HepG2 (cell line): ENCODE data around the gene CDK5RAP2. TPM values are rescaled to one million over a fixed set of nuclear protein-coding genes. Genes with fewer than 3 reads are reported as not detected.

Experiments
- ATAC-seq: fragments of 200-7000 bp; cut with Tn5 transposase; 3 replicates; pipeline ENCODE4 v1.9.1; 2020; ENCODE audit warnings: mild to moderate bottlenecking, moderate library complexity
- BruUV-seq: library from RNA; stranded (reverse); fragments of 400-500 nt; replicated peaks from 2 replicates; lab custom pipeline; 2021; lab: Mats Ljungman, UMichigan
- CTCF ChIA-PET: fragments of 300-600 bp; formaldehyde crosslinking; extraction: SDS; loops from one replicate; lab custom pipeline; 2021; ENCODE audit warnings: low total read pairs, inconsistent platforms, low intra/inter-chr PET ratio; lab: Yijun Ruan, JAX
- POLR2A ChIA-PET: fragments of 350-600 bp; sonication (Branson Sonifier 250); formaldehyde crosslinking; loops from one replicate; lab custom pipeline; 2020; ENCODE audit warnings: antibody characterized with exemption, inconsistent platforms; lab: Yijun Ruan, JAX
- DNase-seq: peaks from one replicate; pipeline ENCODE4 v3.0.0-alpha.2; 2015; ENCODE audit warnings: low spot score
- FAIRE-seq: peaks from 3 replicates; lab custom pipeline; 2011; peaks lifted over from hg19 to GRCh38; lab: Jason Lieb, UNC
- H2AFZ ChIP-seq: one replicate; pipeline ENCODE4 v1.6.1; 2011; ENCODE audit warnings: low read length, inconsistent platforms
- H3K27ac ChIP-seq: fragments of 300-600 bp; 3 replicates; pipeline ENCODE4 v1.8.0; 2011; ENCODE audit warnings: mixed run types, mild to moderate bottlenecking, mixed read lengths, low read length, inconsistent platforms; ENCODE audit not compliant: insufficient read depth; ENCODE audit errors: extremely low read length
- H3K27me3 ChIP-seq, 2 experiments: fragments of 200-600 bp in 1 of 2; 2 replicates in 1 of 2; 3 replicates in 1 of 2; pipeline versions ENCODE4 v1.6.0 to v1.8.0; 2011; ENCODE audit warnings: low read length in 2 of 2, mild to moderate bottlenecking in 2 of 2, moderate library complexity in 2 of 2, inconsistent platforms in 1 of 2; ENCODE audit not compliant: insufficient read depth in 2 of 2, control insufficient read depth in 1 of 2
- H3K36me3 ChIP-seq, 2 experiments: fragments of 200-600 bp in 1 of 2; replicated peaks in 1 of 2; 2 replicates in 1 of 2; 3 replicates in 1 of 2; pipeline versions ENCODE4 v1.5.1 to v1.8.0; 2011; ENCODE audit warnings: low read length in 2 of 2, inconsistent platforms in 1 of 2; ENCODE audit not compliant: insufficient read depth in 2 of 2, control insufficient read depth in 1 of 2
- H3K4me1 ChIP-seq: 2 replicates; pipeline ENCODE4 v1.5.1; 2012; ENCODE audit warnings: low read length, inconsistent platforms; ENCODE audit not compliant: insufficient read depth
- H3K4me2 ChIP-seq: 2 replicates; pipeline ENCODE4 v1.6.0; 2011; ENCODE audit warnings: low read depth, low read length, inconsistent platforms
- H3K4me3 ChIP-seq, 3 experiments: fragments of 200-600 bp in 1 of 3; sonication (generic), shearing (Covaris generic) in 1 of 3; replicated peaks in 1 of 3; 2 replicates each; pipeline ENCODE4 v1.5.1; 2011 to 2016; ENCODE audit warnings: low read length in 3 of 3, inconsistent platforms in 2 of 3, low read depth in 2 of 3, mild to moderate bottlenecking in 2 of 3, control low read depth in 1 of 3, mixed read lengths in 1 of 3; ENCODE audit not compliant: insufficient read depth in 1 of 3
- H3K79me2 ChIP-seq: one replicate; pipeline ENCODE4 v1.6.1; 2011; ENCODE audit warnings: low read length, inconsistent platforms; ENCODE audit not compliant: insufficient read depth
- H3K9ac ChIP-seq: 2 replicates; pipeline ENCODE4 v1.6.0; 2011; ENCODE audit warnings: mild to moderate bottlenecking, low read depth, low read length, inconsistent platforms; ENCODE audit not compliant: insufficient read depth
- H3K9me3 ChIP-seq: 2 replicates; pipeline ENCODE4 v1.5.1; 2012; ENCODE audit warnings: mild to moderate bottlenecking, low read length
- H4K20me1 ChIP-seq: 2 replicates; pipeline ENCODE4 v1.6.0; 2011; ENCODE audit warnings: inconsistent platforms, mild to moderate bottlenecking, low read length, moderate library complexity; ENCODE audit not compliant: insufficient read depth
- ATF7 ChIP-seq, 2 experiments: fragments of 450-650 bp in 1 of 2; sonication (generic) in 1 of 2; formaldehyde crosslinking in 1 of 2; IDR thresholded peaks; 2 replicates each; pipeline versions ENCODE4 v1.4.0 to v1.6.1; 2016 to 2020; ENCODE audit warnings: antibody characterized with exemption in 1 of 2, mild to moderate bottlenecking in 1 of 2, missing genetic modification reagents in 1 of 2
- CENPX ChIP-seq: sonication (generic); formaldehyde crosslinking; IDR thresholded peaks from 2 replicates; pipeline ENCODE4 v1.9.0; 2021; ENCODE audit warnings: mild to moderate bottlenecking, missing genetic modification reagents, moderate library complexity
- DPF2 ChIP-seq: sonication (generic); formaldehyde crosslinking; IDR thresholded peaks from 2 replicates; pipeline ENCODE4 v1.4.0; 2020; ENCODE audit warnings: mild to moderate bottlenecking, low read depth, missing genetic modification reagents, borderline replicate concordance
- FIP1L1 ChIP-seq: fragments of 200-400 bp; formaldehyde crosslinking; IDR thresholded peaks from 2 replicates; pipeline ENCODE4 v1.6.1; 2018; ENCODE audit warnings: low read depth, mild to moderate bottlenecking, low read length, moderate library complexity, borderline replicate concordance; ENCODE audit not compliant: insufficient read depth
- GPN1 ChIP-seq: sonication (generic); formaldehyde crosslinking; IDR thresholded peaks from 2 replicates; pipeline ENCODE4 v1.5.1; 2020; ENCODE audit warnings: missing genetic modification reagents, borderline replicate concordance
- KMT2B ChIP-seq: IDR thresholded peaks from 2 replicates; pipeline ENCODE4 v1.6.1; 2016; ENCODE audit warnings: missing genetic modification reagents, missing compliant biosample characterization
- NFATC3 ChIP-seq: sonication (generic); formaldehyde crosslinking; IDR thresholded peaks from 2 replicates; pipeline ENCODE4 v1.5.1; 2020; ENCODE audit warnings: mild to moderate bottlenecking, missing genetic modification reagents
- RELA ChIP-seq: sonication (generic); formaldehyde crosslinking; IDR thresholded peaks from 2 replicates; pipeline ENCODE4 v1.4.0; 2020; ENCODE audit warnings: missing genetic modification reagents
- RNF2 ChIP-seq: fragments of 450-650 bp; conservative IDR thresholded peaks from 2 replicates; pipeline ENCODE4 v1.6.1; 2016; ENCODE audit warnings: low read depth
- SKI ChIP-seq: fragments of 450-650 bp; IDR thresholded peaks from one replicate; pipeline ENCODE4 v1.6.1; 2018; ENCODE audit warnings: mild to moderate bottlenecking; ENCODE audit not compliant: partially characterized antibody
- SRY ChIP-seq: sonication (generic); formaldehyde crosslinking; IDR thresholded peaks from 2 replicates; pipeline ENCODE4 v1.8.0; 2022; ENCODE audit warnings: mild to moderate bottlenecking, missing genetic modification reagents
- ZNF20 ChIP-seq: sonication (generic); formaldehyde crosslinking; IDR thresholded peaks from 2 replicates; pipeline ENCODE4 v1.4.0; 2020; ENCODE audit warnings: mild to moderate bottlenecking, moderate library complexity, missing genetic modification reagents
- ZNF33B ChIP-seq: sonication (generic); formaldehyde crosslinking; IDR thresholded peaks from 2 replicates; pipeline ENCODE4 v1.5.1; 2020; ENCODE audit warnings: mild to moderate bottlenecking, missing genetic modification reagents
- ZNF383 ChIP-seq: sonication (generic); formaldehyde crosslinking; IDR thresholded peaks from 2 replicates; pipeline ENCODE4 v1.4.0; 2020; ENCODE audit warnings: missing genetic modification reagents, mild to moderate bottlenecking, borderline replicate concordance
- ZNF709 ChIP-seq: sonication (generic); formaldehyde crosslinking; IDR thresholded peaks from 2 replicates; pipeline ENCODE4 v1.5.0; 2020; ENCODE audit warnings: mild to moderate bottlenecking, missing genetic modification reagents
- WGBS: methylation state at CpG from one replicate; pipeline ENCODE4 v1.1.6; 2017; ENCODE audit warnings: low lambda C conversion rate; 5-methylcytosine and 5-hydroxymethylcytosine counted together
- in situ Hi-C: cut with HindIII; loops from 2 replicates; pipeline ENCODE4 v1.10.0; 2017; ENCODE audit warnings: low pct_unique_long_range_greater_than_20kb; ENCODE audit not compliant: extremely low pct_ligation_motif_present
- intact Hi-C: fragments of 100-400 bp; cut with micrococcal nuclease; formaldehyde crosslinking; loops from one replicate; pipeline ENCODE4 v1.10.0; 2022; ENCODE audit not compliant: unreplicated experiment
- polyA plus RNA-seq, 8 experiments: library from polyadenylated mRNA; depleted of rRNA in 3 of 8; stranded (reverse) in 7 of 8; unstranded in 1 of 8; fragments of >200 nt; fragmentation: Illumina TruSeq in 4 of 8; extraction: Trizol in 4 of 8; gene quantifications; 2 replicates each; pipeline versions ENCODE4 v1.2.1 to v1.2.3, GENCODE V29; 2011 to 2016; ENCODE audit warnings: low read depth in 4 of 8, missing spikeins in 1 of 8, mixed read lengths in 1 of 8; ENCODE audit not compliant: insufficient read depth in 1 of 8
- total RNA-seq, 5 experiments: library from RNA; depleted of rRNA; stranded (reverse); fragments of >200 nt; fragmentation: Illumina TruSeq; extraction: Trizol; gene quantifications; 2 replicates each; pipeline ENCODE4 v1.2.3, GENCODE V29; 2016; ENCODE audit warnings: low read depth in 1 of 5
- TF ChIP-seq, protein P1 (sequence below): sonication (generic); formaldehyde crosslinking; IDR thresholded peaks from 2 replicates; pipeline ENCODE4 v1.8.0; 2023; ENCODE audit warnings: mild to moderate bottlenecking, missing genetic modification reagents
- TF ChIP-seq, protein P2 (sequence below): sonication (generic); formaldehyde crosslinking; IDR thresholded peaks from 2 replicates; pipeline ENCODE4 v1.8.1; 2023; ENCODE audit warnings: mild to moderate bottlenecking, inconsistent platforms, moderate library complexity, missing genetic modification reagents, borderline replicate concordance

CDK5RAP2 gene
- total and polyA plus RNA-seq, 2 of the 13 experiments (the other 11 are each of a cell fraction or from before 2014, with no cell fraction given), result 31.8 to 42.2 TPM

DNA sequence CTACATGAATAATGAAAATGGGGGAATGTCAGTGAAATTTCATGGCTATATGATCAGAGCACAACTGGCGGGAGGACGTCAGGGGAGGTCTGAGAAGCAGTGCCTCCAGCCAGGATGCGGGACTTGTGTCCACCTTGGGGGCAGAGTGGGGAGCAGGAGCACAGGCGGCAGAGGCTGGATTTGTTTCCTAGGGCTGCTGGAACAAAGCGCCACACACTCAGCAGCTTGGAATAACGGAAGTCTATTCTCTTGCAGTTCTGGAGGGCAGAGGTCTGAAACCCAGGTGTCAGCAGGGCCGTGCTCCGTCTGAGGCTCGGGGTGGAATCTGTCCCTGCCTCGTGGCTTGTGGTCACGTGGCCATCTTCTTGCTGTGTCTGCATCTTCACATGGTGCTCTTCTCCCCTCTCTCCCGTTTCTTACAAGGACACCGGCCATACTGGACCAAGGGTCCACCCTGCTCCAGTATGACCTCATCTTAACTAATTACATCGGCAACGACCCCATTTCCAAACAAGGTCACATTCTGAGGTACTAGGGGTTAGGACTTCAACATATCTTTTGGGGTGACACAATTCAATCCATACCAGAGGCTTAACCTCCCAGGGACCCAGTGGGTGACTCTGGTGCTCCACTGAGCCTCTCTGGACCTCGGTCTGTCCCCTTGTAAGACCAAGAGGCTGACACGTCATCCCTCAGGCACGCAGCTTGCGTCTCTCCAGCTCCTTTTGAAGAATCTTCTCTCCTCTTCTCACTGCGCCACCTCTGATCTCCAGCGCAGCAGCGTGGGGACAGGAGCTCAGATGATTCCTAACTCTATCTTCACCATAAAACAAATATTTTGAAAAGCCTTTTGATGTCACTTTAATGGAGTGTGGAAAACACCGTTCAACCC, 202.5 kb downstream of the CDK5RAP2 start:
- Histone ChIP-seq H3K9ac (no peak overlapping the region), H3K36me3 (no peaks in the 10 kb centered on the region), H3K4me2 (no peak overlapping the region), H3K27me3 (no peaks in the 10 kb centered on the region), H3K27ac (no peak overlapping the region), H3K4me1 (no peaks in the 10 kb centered on the region), H3K79me2 (no peaks in the 10 kb centered on the region), H3K9me3 (peaks cover 8% of the 10 kb centered on the region; the same call in 1 of the 2 replicates), H2AFZ (no peak overlapping the region), H3K4me3 (no peak overlapping the region), H4K20me1 (no peaks in the 10 kb centered on the region)
- CTCF ChIA-PET, result no interaction called here
- FAIRE-seq (no peak), DNase-seq (no peak), ATAC-seq (no peak)
- TF ChIP-seq DPF2 (no peak), ZNF709 (no peak), ATF7 (IDR thresholded peaks at IDR 0.05) (peak; percentile 34; the same call in 1 of the 2 replicates), ATF7 (CRISPR knock-in tag; IDR thresholded peaks at IDR 0.05) (no peak), RELA (CRISPR knock-in tag) (no peak), RNF2 (no peak)
- in situ Hi-C loops (no loop called here), intact Hi-C loops (no loop called here)
- WGBS, result 82% methylated on average over 20 of the region's 23 CpGs
- POLR2A ChIA-PET, result no interaction called here
- BruUV-seq, result no TSS peak

DNA sequence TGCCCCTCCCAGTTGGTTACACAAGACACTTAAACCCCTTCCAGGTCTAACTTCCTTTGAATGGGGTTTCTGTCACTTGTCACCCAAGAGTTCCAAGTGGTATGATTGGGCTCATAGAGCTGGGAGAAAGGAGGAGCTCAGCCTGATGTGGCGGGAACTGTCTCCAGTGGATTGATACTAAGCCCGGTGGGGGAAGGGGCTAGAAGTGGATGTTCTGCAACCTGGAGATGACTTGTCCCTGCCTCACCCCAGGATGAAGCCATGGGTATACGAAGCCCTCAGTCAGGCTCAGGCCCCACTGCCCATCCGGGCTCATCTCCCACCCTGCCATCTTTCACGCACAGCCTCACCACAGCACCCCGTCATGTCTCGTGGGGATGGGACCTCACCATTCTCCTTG, 203.9 kb downstream of the CDK5RAP2 start:
- H3K9ac ChIP-seq, result no peak overlapping the region
- H2AFZ ChIP-seq, result no peak overlapping the region
- CTCF ChIA-PET, result no interaction called here
- BruUV-seq, result no TSS peak
- H3K4me3 ChIP-seq, result no peak overlapping the region
- H3K79me2 ChIP-seq, result no peaks in the 10 kb centered on the region
- H3K27me3 ChIP-seq, result no peaks in the 10 kb centered on the region
- in situ Hi-C loops, result no loop called here
- no peak overlapping the region for H3K4me2 ChIP-seq
- intact Hi-C loops, result no loop called here
- FAIRE-seq (no peak), ATAC-seq (no peak), DNase-seq (no peak)
- H4K20me1 ChIP-seq, result no peaks in the 10 kb centered on the region
- H3K36me3 ChIP-seq, result no peaks in the 10 kb centered on the region
- WGBS, result 88% methylated on average over 7 of the region's 7 CpGs
- H3K4me1 ChIP-seq, result no peaks in the 10 kb centered on the region
- H3K27ac ChIP-seq, result no peak overlapping the region
- POLR2A ChIA-PET, result no interaction called here
- H3K9me3 ChIP-seq, result peaks cover 8% of the 10 kb centered on the region; the same call in 1 of the 2 replicates
- TF ChIP-seq SRY (CRISPR knock-in tag) (no peak), GPN1 (CRISPR knock-in tag) (no peak), ZNF33B (CRISPR knock-in tag) (no peak), CENPX (CRISPR knock-in tag) (no peak), FIP1L1 (no peak), KMT2B (CRISPR knock-in tag) (no peak), SKI (no peak), ZNF20 (no peak), ZNF383 (no peak), NFATC3 (CRISPR knock-in tag) (no peak), RNF2 (no peak)
- TF ChIP-seq, protein P1, sequence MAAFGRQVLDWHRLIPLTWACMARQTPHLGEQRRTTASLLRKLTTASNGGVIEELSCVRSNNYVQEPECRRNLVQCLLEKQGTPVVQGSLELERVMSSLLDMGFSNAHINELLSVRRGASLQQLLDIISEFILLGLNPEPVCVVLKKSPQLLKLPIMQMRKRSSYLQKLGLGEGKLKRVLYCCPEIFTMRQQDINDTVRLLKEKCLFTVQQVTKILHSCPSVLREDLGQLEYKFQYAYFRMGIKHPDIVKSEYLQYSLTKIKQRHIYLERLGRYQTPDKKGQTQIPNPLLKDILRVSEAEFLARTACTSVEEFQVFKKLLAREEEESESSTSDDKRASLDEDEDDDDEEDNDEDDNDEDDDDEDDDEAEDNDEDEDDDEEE (CRISPR knock-in tag), result no peak
- TF ChIP-seq, protein P2, sequence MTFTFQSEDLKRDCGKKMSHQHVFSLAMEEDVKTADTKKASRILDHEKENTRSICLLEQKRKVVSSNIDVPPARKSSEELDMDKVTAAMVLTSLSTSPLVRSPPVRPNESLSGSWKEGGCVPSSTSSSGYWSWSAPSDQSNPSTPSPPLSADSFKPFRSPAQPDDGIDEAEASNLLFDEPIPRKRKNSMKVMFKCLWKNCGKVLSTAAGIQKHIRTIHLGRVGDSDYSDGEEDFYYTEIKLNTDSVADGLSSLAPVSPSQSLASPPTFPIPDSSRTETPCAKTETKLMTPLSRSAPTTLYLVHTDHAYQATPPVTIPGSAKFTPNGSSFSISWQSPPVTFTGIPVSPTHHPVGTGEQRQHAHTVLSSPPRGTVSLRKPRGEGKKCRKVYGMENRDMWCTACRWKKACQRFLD (CRISPR knock-in tag), result no peak
